ENCODE measurements around the gene DNAAF2.
A peak's percentile ranks its signal among the peaks of the same experiment; 100 is the strongest.
"Not testable (repeated sequence)": the region's sequence is repeated elsewhere in the genome, so short reads cannot be mapped to it uniquely, and the experiment has no call there.

Gene DNAAF2, protein sequence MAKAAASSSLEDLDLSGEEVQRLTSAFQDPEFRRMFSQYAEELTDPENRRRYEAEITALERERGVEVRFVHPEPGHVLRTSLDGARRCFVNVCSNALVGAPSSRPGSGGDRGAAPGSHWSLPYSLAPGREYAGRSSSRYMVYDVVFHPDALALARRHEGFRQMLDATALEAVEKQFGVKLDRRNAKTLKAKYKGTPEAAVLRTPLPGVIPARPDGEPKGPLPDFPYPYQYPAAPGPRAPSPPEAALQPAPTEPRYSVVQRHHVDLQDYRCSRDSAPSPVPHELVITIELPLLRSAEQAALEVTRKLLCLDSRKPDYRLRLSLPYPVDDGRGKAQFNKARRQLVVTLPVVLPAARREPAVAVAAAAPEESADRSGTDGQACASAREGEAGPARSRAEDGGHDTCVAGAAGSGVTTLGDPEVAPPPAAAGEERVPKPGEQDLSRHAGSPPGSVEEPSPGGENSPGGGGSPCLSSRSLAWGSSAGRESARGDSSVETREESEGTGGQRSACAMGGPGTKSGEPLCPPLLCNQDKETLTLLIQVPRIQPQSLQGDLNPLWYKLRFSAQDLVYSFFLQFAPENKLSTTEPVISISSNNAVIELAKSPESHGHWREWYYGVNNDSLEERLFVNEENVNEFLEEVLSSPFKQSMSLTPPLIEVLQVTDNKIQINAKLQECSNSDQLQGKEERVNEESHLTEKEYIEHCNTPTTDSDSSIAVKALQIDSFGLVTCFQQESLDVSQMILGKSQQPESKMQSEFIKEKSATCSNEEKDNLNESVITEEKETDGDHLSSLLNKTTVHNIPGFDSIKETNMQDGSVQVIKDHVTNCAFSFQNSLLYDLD
- total RNA-seq, result 22.5 to 27.0 reads per million in 2 experiments

DNA sequence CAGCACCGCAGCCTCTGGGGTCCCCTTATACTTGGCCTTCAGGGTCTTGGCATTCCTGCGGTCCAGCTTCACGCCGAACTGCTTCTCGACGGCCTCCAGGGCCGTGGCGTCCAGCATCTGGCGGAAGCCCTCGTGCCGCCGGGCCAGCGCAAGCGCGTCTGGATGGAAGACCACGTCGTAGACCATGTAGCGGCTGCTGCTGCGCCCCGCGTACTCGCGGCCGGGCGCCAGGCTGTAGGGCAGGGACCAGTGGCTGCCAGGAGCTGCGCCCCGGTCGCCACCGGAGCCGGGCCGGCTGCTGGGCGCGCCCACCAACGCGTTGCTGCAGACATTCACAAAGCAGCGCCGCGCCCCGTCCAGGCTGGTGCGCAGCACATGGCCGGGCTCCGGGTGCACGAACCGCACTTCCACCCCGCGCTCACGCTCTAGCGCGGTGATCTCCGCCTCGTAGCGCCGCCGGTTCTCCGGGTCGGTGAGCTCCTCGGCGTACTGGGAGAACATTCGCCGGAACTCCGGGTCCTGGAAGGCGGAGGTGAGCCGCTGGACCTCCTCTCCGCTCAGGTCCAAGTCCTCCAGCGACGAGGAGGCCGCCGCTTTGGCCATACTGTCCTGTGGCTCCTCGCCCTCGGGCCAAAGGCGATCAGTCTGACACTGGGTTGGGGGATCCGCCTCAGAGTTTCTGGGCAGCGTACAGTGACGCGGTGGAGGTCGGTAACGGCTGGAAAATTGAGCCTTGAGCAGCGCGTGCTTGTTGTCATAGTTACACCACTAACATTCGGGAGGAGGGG, at the start of gene DNAAF2:
Gene DNAAF2 (minus strand): TSS at position 698 of the 788 bp plus-strand sequence. CDS start 95 bp downstream, at position 603.
- DNase-seq (ENCODE audit: low read depth), result peak; percentile 63

DNA sequence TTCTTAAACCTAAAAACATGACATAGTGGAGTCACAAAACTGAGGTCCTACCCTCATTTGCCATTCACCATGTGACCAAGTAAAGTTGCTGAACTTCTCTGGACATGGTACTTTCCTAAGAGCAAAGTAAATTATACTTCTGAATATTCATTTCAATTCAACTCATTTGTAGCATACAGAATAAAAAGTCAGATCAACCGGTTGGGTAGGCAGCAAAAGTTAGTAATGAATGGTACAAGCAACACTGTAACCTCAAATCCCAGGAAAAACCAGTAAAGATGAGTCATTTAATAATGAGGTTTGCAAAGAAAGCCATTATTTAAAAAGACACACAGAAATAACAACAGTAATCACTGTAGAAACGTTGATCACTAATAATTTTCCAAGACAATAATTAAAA, 44.2 kb upstream of the DNAAF2 start:
- no peak for DNase-seq (ENCODE audit: low read depth)

DNA sequence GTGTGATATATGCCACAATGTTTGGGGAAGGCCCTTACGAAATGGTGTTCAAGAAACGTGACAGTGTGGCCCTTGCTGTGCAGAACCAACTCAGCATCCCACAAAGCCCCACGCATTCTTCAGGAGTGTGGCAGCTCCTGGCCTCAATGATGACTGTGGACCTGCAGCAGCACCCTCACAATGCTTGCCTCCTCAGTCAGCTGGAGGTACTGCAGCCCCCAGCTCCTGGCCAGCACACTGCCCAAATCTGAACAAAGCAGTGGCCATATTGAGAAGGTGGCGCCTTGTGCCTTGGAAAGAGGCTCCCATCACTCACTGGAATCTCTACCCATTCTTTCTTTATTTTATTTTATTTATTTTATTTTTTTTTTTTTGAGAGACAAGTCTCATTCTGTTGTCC, 42.6 kb upstream of the DNAAF2 start:
- DNase-seq (ENCODE audit: low read depth), result no peak

DNA sequence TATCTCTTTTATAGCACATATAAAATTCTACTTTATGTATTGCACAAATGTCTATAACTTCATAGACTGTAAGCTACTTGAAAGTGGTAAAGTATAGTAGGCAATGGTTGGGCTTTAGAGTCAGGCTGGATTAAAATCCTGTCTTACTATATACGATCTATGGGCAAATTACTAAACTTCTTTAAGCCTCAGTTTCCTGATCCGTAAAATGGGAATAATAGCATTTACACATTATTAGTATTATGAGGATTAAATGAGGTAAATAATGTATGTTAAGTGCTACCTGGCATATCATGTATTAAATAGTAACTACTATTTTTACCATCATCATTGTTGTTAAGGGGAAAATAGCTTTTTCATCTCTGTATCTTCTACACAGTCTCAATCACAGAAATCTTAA, 38.5 kb upstream of the DNAAF2 start:
- no peak for DNase-seq (ENCODE audit: low read depth)

DNA sequence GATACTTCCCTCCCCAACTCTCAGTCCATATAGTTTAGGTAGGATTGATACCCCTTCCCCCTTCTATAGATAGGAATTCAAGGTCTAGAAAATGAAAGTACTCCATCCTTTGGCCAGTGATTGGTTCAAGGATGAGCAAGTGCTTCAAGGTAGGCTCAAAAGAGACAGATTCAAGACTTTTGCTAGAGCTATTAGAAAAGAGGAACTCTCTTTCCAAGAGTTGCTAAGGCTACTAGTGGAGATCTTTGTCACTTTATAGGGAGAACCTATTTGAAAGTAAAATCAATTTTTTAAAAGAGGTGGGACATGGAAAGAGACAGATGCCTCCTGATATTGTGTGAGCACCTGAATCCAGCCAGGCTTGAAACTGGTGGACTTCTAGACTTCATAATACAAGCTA, 35.4 kb upstream of the DNAAF2 start:
- DNase-seq (ENCODE audit: low read depth), result no peak

DNA sequence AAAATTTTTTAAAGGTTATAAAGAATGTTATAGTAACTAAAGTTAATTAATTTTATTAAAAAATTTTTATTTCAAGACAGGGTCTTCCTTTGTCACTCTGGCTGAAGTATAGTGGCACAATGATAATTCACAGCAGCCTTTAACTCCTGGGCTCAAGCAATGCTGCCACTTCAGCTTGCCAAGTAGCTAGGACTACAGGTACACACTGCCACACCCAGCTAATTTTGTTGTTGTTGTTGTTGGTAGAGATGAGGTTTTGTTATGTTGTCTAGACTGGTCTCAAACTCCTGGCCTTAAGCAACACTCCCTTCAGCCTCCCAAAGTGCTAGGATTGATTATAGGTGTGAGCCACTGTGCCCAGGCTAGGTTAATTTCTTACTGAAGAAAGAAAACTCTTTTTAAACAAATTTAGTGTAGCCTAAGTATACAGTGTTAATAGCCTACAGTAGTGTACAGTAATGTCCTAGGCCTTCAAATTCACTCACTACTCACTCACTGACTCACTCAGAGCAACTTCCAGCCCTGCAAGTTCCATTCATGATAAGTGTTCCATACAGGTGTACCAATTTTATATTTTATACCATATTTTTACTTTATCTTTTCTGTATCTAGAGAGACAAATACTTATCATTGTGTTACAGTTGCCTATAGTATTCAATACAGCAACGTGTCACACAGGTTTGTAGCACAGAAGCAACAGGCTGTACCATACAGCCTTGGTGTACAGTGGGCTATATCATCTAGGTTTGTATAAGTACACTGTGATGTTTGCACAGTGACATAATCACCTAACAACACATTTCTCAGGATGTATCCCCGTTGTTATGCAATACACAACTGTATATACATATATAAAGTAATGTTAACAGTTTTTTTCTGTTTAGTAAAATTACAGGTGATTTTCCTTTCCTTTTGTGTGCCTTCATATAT, 24.7 kb upstream of the DNAAF2 start:
- no peak for DNase-seq (ENCODE audit: low read depth)

DNA sequence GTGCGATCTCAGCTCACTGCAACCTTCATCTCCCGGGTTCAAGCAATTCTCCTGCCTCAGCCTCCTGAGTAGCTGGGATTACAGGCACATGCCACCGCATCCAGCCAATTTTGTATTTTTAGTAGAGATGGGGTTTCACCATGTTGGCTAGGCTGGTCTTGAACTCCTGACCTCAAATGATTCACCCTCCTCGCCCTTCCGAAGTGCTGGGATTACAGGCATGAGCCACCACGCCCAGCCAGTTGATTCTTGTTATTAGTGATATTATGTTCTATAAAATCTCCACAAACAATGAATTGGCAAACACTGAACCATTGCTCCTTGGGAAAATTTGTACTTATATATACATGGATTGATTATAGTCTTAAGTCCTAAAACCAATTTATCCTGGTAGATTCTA, 22.5 kb upstream of the DNAAF2 start:
- not testable (repeated sequence) for DNase-seq (ENCODE audit: low read depth)

DNA sequence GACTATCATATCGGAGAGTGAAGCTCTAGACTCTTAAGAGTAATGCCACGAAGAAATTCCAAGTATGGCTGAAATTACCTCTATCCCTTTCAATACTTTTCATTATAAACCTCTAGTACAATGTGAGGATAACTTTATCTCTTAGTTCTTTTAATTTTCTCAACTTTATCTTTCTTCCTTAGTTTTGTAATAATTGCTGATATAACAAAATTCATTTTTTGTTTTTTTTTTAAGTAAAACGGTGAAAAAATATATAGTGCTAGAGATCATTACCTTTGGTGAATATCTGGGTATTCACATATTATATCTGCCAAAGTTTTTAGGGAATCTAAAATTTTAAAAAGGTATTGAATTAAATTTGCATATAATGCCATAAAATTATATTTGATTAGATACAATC, 19.5 kb upstream of the DNAAF2 start:
- DNase-seq (ENCODE audit: low read depth), result no peak

DNA sequence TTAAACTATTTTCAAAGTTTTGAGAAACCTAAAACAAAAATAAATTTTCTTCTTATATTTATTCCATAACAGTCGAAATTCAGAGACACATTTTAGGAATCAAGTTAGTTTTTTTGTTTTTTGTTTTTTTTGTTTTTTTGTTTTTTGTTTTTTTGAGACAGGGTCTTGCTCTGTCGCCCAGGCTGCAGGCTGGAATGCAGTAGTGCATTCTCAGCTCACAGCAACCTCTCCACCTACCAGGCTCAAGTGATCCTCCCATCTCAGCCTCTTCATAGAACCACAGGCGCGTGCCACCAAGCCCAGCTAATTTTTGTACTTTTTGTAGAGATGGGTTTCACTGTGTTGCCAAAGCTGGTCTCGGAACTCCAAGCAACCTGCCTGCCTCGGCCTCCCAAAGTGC, 18.5 kb upstream of the DNAAF2 start:
- DNase-seq (ENCODE audit: low read depth), result no peak

DNA sequence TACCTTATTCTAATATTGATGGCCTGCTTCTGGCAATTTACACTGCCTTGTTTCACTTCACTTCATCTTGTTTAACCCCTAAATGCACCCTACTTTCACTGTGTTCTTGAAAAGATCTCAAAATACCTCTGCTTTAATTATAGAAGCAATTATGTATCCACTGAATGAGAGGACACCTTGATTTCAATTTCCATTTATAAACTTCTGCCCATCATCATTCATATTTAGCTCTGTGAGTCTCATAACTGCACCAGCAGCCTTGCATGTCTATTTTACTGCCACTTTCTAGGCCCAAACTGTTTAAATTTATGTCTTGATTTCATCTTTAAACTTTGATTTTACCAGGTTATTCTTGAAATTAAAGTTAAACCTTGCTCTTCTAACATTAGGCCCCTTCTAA, 7.1 kb upstream of the DNAAF2 start:
- no peak for DNase-seq (ENCODE audit: low read depth)

DNA sequence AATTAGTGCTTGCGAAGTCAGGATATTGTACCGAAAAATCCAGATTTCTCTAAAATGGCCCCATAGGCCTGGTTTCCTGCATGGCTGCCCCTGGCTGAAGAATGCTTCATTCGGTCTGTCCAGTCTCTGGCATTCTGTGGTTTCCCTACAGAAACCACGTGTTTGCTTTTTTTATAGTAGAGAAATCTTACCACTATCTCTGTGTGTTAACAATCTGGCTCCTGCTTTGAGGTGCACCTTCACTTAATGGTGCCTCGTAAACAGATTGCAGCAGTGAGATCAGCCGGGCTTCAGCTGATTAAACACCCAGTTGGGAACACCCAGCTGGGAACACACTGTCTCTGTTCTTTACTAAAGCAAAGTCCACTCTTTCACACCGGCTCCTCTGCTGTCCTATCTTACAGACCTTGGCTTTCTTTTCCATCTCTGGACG, 6.7 kb upstream of the DNAAF2 start:
- no peak for DNase-seq (ENCODE audit: low read depth)

DNA sequence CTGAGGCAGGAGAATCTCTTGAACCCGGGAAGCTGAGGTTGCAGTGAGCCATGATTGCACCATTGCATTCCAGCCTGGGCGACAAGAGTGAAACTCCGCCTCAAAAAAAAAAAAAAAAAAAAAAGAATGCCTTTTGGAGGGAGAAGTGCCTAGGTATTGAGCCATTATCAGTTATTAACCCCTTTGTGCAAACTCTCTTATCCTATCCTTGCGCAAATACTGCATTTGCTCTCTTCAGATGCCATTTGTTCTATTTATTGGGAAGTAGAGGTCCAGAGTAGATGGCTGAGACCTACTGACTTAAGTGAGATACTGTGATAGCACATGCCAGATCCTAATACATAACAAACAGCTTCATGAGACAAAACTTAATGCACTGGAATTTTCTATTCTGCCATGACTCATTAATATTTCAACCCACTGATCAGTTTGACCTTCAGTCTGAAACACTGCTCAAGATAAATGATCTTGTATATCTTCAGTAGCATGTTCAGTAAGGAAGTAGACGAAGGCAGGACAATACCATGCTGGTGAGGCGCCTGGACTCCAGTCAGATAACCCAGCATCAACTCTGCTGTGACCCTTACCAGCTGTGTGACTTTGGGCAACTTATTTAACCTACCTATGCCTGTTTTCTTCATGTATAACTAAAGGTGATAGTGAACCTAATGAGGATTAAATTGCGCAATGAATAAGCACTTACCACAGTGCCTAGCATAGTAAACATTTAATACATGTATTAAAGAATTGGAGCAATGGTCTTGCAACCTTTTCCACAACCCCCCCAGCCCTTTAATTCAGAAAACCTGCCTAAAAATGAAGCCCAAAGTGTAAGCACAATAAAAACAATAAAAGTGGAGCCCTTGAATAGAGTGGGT, 5.7 kb upstream of the DNAAF2 start:
- DNase-seq (ENCODE audit: low read depth), result no peak

DNA sequence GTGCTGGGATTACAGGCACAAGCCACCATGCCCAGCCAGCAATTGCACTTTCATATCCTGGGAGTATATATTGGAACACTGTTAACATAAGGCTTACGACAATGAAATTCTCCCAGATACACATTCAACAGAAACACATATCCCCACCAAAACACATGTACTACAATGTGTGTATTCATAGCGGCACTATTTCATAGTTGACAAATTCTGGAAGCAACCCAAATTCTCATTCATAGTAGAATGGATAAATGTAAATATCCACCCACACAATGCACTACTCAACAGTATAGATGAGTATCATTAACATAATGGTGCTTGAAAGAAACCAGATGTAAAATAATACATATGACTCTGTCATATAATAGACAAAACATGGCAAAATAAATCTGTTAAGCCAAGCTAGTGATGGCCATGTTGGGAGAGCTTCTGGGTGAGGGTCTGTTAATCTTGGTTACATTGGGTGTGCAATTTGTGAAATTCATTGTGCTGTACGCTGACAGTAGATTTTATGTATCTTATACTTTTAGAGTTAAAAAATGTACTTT, 2.6 kb upstream of the DNAAF2 start:
- DNase-seq (ENCODE audit: low read depth), result no peak

DNA sequence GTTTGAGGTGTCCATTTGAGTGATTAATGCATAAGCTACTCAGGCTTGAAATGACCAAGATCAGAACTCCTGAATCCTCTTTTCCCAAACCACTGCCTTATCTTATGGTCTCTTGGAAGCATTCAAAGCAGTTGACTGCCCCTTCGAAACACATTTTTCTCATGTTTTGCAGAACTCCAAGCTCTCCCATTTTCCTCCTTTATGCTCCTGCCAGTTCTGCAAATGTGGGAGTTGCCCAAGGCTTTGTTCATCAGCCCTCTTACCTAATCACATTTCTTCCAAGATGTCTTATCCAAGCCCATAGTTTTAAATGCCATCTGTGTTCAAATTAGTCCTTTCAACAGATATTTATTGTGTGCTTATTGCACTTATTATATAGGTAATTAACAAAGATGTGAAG, 1.8 kb upstream of the DNAAF2 start:
- DNase-seq (ENCODE audit: low read depth), result no peak

DNA sequence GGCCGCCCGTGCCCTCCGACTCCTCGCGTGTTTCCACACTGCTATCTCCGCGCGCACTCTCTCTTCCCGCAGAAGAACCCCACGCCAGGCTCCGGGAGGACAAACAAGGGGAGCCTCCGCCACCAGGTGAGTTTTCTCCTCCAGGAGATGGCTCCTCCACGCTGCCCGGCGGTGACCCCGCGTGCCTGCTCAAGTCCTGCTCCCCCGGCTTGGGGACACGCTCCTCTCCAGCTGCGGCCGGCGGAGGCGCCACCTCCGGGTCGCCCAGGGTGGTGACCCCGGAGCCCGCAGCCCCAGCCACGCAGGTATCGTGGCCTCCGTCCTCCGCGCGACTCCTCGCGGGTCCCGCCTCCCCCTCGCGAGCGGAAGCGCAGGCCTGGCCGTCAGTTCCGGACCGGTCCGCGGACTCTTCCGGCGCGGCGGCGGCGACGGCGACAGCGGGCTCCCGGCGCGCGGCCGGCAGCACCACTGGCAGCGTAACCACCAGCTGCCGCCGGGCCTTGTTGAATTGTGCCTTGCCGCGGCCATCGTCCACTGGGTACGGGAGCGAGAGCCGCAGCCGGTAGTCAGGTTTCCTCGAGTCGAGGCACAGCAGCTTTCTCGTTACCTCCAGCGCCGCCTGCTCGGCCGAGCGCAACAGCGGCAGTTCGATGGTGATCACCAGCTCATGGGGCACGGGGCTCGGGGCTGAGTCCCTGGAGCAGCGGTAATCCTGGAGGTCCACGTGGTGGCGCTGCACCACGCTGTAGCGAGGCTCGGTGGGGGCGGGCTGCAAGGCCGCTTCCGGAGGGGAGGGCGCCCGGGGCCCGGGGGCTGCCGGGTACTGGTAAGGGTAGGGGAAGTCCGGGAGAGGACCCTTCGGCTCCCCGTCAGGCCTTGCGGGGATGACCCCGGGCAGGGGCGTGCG, 1.2 kb downstream of the DNAAF2 start:
- peak; percentile 89 for DNase-seq (ENCODE audit: low read depth)

DNA sequence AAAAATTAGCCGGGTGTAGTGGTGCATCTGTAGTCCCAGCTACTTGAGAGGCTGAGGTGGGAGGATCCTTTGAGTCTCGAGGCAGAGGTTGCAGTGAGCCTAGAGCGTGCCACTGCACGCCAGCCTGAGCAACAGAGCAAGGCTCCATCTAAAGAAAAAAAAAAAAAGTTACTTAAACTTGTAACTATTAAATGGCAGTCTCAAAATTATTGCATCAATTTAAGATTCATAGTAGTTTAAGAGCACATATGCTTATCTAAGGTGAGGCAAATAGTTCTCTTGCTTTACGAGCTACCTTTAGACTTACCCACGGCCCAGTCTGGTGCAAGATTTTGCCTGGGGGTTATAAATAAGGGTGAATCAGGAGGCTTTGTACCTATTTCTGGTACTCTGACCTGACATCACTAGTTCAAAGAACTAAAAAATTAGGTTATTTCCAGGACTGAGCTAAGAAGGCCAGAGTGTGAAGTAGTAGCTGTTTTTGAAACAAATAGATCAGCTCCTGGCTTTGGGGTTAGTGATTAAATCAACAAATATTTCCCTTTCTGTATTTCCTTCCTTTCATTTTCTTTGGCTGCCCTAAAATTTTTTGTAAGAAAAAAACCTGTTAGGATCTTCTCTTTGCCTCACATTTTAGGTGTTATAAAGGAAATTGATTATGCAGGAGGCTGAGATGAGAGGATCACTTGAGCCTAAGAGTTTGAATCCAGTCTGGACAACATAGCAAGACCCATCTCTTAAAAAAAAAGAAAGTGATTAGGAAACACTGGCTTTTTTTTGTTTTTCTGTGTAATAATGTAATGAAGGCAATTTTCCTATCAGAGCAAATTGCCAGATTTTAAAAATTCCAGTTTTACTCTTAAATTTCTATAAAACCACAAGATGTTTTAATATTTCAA, 10.9 kb downstream of the DNAAF2 start:
- no peak for DNase-seq (ENCODE audit: low read depth)

DNA sequence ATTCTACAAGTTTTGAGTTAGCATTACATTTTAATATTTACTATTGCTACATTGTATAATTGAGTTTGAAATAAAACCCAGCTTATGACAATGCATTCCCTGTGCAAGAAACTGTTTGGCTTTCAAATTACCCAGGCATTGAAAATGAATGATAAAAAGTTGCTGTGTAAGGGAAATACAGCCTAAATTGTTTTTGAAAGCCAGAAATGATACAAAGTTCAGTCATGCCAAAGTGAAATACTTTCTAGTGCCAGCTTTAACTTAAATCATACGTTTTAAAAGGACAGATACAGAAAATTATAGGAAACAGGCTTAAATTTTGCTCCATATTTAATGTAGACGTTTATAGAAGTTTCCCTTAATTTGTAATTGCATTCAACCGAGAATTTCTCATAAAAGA, 11.7 kb downstream of the DNAAF2 start:
- no peak for DNase-seq (ENCODE audit: low read depth)
